ENCODE data around the gene GPR52. TPM values are rescaled to one million over a fixed set of nuclear protein-coding genes. Genes with fewer than 3 reads are reported as not detected.

GPR52 gene
- total RNA-seq, 4 donors from 2014 or later: 6.6 to 18.3 (median 9.4) TPM

GRCh38 chr1:174448974-174449373, 1.2 kb downstream of the GPR52 start:
- no peak for DNase-seq
- H3K27ac ChIP-seq: no peak overlapping the region
- TF ChIP-seq POLR2A (IDR thresholded peaks at IDR 0.05) (no peak), CTCF (IDR thresholded peaks at IDR 0.05) (no peak)
- WGBS, 2 donors: 75 to 77% methylated on average over 5 of the region's 5 CpGs
- H3K27me3 ChIP-seq: no peaks in the 10 kb centered on the region
- no peaks in the 10 kb centered on the region for H3K4me1 ChIP-seq
- no peaks in the 10 kb centered on the region for H3K9me3 ChIP-seq
- intact Hi-C loops (cut with DNase I): no loop called here
- no peaks in the 10 kb centered on the region for H3K36me3 ChIP-seq
- H3K4me3 ChIP-seq (replicated peaks in 1 of 3): no peak overlapping the region

- TF ChIP-seq CTCF (IDR thresholded peaks at IDR 0.05): no peak
- TF ChIP-seq POLR2A (IDR thresholded peaks at IDR 0.05): no peak
- Histone ChIP-seq H3K36me3 (no peaks in the 10 kb centered on the region), H3K4me1 (no peaks in the 10 kb centered on the region), H3K27me3 (no peaks in the 10 kb centered on the region), H3K9me3 (no peaks in the 10 kb centered on the region), H3K27ac (no peak overlapping the region), H3K4me3 (replicated peaks in 1 of 3) (no peak overlapping the region)
- 89 to 92% methylated on average over 6 of the region's 6 CpGs for whole genome bisulfite sequencing, 2 donors
- intact Hi-C loops (cut with DNase I): no loop called here
- DNase-seq: no peak
Observed at GRCh38 chr1:174451408-174451807, 3.6 kb downstream of the GPR52 start.

- Histone ChIP-seq H3K27me3 (no peaks in the 10 kb centered on the region), H3K36me3 (no peaks in the 10 kb centered on the region), H3K4me3 (replicated peaks in 1 of 3) (no peak overlapping the region), H3K27ac (no peak overlapping the region), H3K9me3 (no peaks in the 10 kb centered on the region), H3K4me1 (peaks cover 0 to 4% of the 10 kb centered on the region in 2 donors)
- 94 to 98% methylated on average over 2 of the region's 2 CpGs for WGBS, 2 donors
- TF ChIP-seq POLR2A (IDR thresholded peaks at IDR 0.05): no peak
- TF ChIP-seq CTCF (IDR thresholded peaks at IDR 0.05): no peak
- no peak for DNase-seq
- intact Hi-C loops (cut with DNase I): no loop called here
Observed at GRCh38 chr1:174465855-174466254, 18.1 kb downstream of the GPR52 start.

- H3K27ac ChIP-seq: no peak overlapping the region
- TF ChIP-seq POLR2A (IDR thresholded peaks at IDR 0.05) (no peak), CTCF (IDR thresholded peaks at IDR 0.05) (no peak)
- intact Hi-C loops (cut with DNase I): no loop called here
- H3K4me1 ChIP-seq: peaks cover 0 to 4% of the 10 kb centered on the region in 2 donors
- H3K4me3 ChIP-seq (replicated peaks in 1 of 3): no peak overlapping the region
- H3K27me3 ChIP-seq: no peaks in the 10 kb centered on the region
- H3K36me3 ChIP-seq: no peaks in the 10 kb centered on the region
- H3K9me3 ChIP-seq: no peaks in the 10 kb centered on the region
- 95 to 96% methylated on average over 8 of the region's 8 CpGs for WGBS, 2 donors
- DNase-seq: no peak
Observed at GRCh38 chr1:174466607-174467006, 18.8 kb downstream of the GPR52 start.

- H3K4me3 ChIP-seq (replicated peaks in 1 of 3): no peak overlapping the region
- no peaks in the 10 kb centered on the region for H3K9me3 ChIP-seq
- no peak for DNase-seq
- no peak overlapping the region for H3K27ac ChIP-seq
- peaks cover 0 to 4% of the 10 kb centered on the region in 2 donors for H3K4me1 ChIP-seq
- no peaks in the 10 kb centered on the region for H3K36me3 ChIP-seq
- WGBS, 2 donors: 86 to 88% methylated on average over 2 of the region's 2 CpGs
- H3K27me3 ChIP-seq: no peaks in the 10 kb centered on the region
- intact Hi-C loops (cut with DNase I): no loop called here
- TF ChIP-seq POLR2A (IDR thresholded peaks at IDR 0.05) (no peak), CTCF (IDR thresholded peaks at IDR 0.05) (no peak)
Observed at GRCh38 chr1:174469052-174469451, 21.3 kb downstream of the GPR52 start.
